T-helper 17 cell (primary cell): ENCODE measurements around the gene STK33. TPM values are rescaled to one million over a fixed set of nuclear protein-coding genes. Genes with fewer than 3 reads are reported as not detected.

Source experiments
- ATAC-seq: fragments of 150-1000 bp; cut with Tn5 transposase; 2 replicates; pipeline ENCODE4 v1.10.0; 2021; ENCODE audit warnings: mild to moderate bottlenecking, moderate library complexity
- DNase-seq, 3 donors: peaks; one replicate each; pipeline versions ENCODE4 v3.0.0 to v3.0.0-alpha.2; 2020 to 2021
- H3K9me3 ChIP-seq: one replicate; pipeline ENCODE4 v1.7.0; 2013; ENCODE audit warnings: low read length, mild to moderate bottlenecking; ENCODE audit not compliant: control insufficient read depth, poor library complexity, severe bottlenecking
- H3K27ac Mint-ChIP-seq: one replicate; pipeline ENCODE4 v1.8.0; 2022; ENCODE audit warnings: mild to moderate bottlenecking, moderate library complexity, mixed read lengths
- H3K27me3 Mint-ChIP-seq: one replicate; pipeline ENCODE4 v1.8.0; 2022; ENCODE audit warnings: mixed read lengths
- H3K36me3 Mint-ChIP-seq: one replicate; pipeline ENCODE4 v1.8.0; 2022; ENCODE audit warnings: low read depth, mixed read lengths
- H3K4me1 Mint-ChIP-seq: one replicate; pipeline ENCODE4 v1.8.0; 2022; ENCODE audit warnings: mild to moderate bottlenecking, mixed read lengths
- H3K4me3 Mint-ChIP-seq: one replicate; pipeline ENCODE4 v1.8.0; 2022; ENCODE audit warnings: mild to moderate bottlenecking, moderate library complexity, mixed read lengths
- total RNA-seq, 4 donors: library from RNA in 2 of 4; stranded (reverse) in 2 of 4; gene quantifications; one replicate each; pipeline ENCODE4 v1.2.3 and lab custom pipeline; 2022 to 2026

Gene STK33
- total RNA-seq, 2 donors from 2014 or later = 0.55 to 0.62 TPM

DNA sequence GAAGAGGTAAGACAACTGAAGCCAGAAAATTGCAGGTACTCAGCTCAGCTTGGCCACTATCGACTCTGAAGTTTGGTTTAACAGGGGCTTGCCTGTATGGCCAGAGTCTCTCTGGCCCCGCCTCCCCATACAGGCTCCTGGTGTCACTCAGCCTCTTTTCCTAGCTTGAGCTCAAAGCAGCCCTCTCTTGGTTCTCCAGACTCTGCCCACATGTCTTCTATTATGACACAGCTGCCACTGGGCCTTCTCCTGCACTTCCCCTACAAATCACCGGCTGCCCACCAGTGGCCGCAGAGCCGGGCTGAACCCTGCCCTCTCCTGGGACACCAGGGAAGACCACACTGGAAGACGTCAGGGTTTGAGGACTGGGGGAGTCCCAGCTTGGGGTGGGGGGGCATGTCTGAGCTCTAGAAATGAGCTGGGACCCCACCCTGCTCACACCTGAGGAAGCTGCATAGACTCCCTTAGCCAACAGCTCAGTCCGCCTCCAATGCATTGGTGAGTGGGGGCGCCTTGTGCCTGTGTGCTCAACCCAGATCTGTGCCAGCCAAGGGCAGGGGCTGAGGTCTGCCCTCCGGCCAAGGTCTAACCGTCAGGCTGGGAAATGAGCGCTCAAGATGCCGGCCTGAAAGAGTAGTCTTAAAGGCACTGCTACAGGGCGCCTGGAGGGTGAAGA, 236.0 kb downstream of the STK33 start:
- H3K36me3 Mint-ChIP-seq = no peaks in the 10 kb centered on the region
- H3K27me3 Mint-ChIP-seq = peaks cover 34% of the 10 kb centered on the region
- H3K9me3 ChIP-seq = no peaks in the 10 kb centered on the region
- H3K27ac Mint-ChIP-seq = no peak overlapping the region
- no peak overlapping the region for H3K4me3 Mint-ChIP-seq
- DNase-seq = no peak
- peaks cover 7% of the 10 kb centered on the region for H3K4me1 Mint-ChIP-seq
- ATAC-seq = no peak

DNA sequence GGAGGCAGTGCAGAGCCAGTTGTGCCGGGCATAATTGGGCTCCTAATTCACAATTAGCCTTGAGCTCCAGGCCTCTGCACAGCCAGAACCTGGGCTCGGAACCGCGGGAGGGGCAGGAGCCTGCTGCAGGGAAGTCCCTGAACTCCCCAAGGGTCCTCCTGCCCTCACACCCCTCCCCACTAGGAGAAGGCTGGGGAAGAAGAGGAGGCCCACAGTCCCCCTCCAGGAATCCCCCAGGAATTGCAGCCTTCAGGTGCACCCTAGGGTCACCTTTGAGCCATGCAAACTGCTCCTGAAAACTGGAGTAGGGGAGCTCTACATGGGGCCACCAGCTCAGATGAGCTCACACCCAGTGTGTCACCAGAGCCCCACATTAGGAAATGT, 236.5 kb downstream of the STK33 start:
- no peaks in the 10 kb centered on the region for H3K9me3 ChIP-seq
- no peaks in the 10 kb centered on the region for H3K36me3 Mint-ChIP-seq
- H3K4me3 Mint-ChIP-seq = no peak overlapping the region
- DNase-seq = no peak
- no peak for ATAC-seq
- peaks cover 7% of the 10 kb centered on the region for H3K4me1 Mint-ChIP-seq
- no peak overlapping the region for H3K27ac Mint-ChIP-seq
- peaks cover 38% of the 10 kb centered on the region for H3K27me3 Mint-ChIP-seq

DNA sequence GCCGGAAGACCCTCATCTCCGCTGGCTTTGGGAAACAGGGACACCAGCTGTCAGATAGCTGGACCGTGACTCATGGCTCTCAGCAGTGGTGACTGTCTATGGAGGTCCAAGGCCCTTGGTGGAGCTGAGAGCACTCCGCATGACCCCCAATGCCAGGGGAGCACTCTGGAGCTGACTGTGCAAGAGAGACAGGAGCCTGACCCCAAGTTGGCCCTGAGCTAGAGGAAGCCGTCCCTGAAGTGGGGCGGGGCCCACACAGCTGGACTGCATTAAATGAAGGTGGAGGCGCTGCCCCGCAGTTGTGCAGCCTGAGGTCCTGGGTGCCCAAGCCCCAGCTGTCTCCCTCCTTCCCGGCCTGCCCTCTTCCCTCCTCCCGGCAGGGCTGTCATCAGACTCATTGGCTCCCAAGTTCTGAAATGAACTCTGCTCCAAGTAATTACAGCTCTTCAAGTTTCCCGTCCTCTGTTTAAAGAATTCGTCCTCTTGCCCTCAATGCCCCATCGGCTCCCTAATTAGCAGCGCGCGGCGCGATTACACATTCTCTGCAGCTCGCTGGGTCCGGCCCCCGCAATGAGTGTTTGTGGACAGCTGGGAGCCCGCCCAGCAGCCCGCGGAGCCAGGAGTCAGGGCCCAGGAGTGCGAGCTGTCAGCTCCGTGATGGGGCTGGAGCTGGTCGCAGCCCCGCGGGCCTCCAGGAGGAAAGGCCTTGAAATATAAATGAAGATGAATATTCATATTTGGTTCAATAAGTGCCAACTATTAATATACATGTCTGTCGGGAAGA, 237.1 kb downstream of the STK33 start:
- peaks cover 7% of the 10 kb centered on the region for H3K4me1 Mint-ChIP-seq
- ATAC-seq = no peak
- no peak for DNase-seq
- no peaks in the 10 kb centered on the region for H3K9me3 ChIP-seq
- peaks cover 42% of the 10 kb centered on the region for H3K27me3 Mint-ChIP-seq
- no peak overlapping the region for H3K4me3 Mint-ChIP-seq
- H3K36me3 Mint-ChIP-seq = no peaks in the 10 kb centered on the region
- H3K27ac Mint-ChIP-seq = no peak overlapping the region

DNA sequence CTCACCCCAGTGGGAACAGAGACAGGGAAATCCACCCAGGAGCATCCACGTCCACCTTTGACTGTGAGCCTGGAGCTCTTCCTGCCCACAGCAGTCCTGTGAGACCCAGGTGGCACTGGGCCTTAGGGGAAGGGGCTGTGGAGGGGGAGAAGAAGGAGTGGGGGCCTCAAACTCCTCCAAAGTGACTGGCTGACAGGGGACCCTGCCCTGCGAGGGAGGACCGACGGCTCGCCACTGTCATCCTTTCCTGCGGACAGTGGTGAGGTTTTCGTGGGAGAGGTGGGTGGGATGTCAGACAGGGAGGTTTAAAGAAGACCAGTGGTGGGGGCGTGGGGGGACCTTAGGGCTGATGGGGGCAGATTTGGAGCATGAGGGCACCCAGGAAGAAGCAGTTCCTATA, 237.8 kb downstream of the STK33 start:
- peaks cover 7% of the 10 kb centered on the region for H3K4me1 Mint-ChIP-seq
- H3K4me3 Mint-ChIP-seq = no peak overlapping the region
- DNase-seq (no peak), ATAC-seq (no peak)
- no peaks in the 10 kb centered on the region for H3K9me3 ChIP-seq
- peaks cover 44% of the 10 kb centered on the region for H3K27me3 Mint-ChIP-seq
- H3K27ac Mint-ChIP-seq = no peak overlapping the region
- no peaks in the 10 kb centered on the region for H3K36me3 Mint-ChIP-seq

DNA sequence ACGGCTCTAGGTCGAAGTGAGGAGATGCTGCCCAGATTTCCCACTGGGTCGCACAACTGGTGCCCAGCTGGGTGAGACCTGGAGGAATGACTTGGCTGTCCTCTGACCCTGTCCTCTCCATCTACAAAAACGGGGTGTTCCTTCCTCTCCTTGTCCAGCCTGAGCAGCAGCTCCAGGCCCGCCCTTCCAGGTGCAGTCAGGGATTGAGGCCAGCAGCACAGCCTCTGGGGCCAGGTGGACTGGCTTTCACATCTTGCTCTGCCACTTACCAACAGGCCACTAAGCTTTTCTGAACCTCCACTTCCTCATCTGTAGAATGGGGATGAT, 238.6 kb downstream of the STK33 start:
- Mint-ChIP-seq H3K36me3 (no peaks in the 10 kb centered on the region), H3K27ac (no peak overlapping the region), H3K27me3 (peaks cover 53% of the 10 kb centered on the region), H3K4me3 (no peak overlapping the region), H3K4me1 (peaks cover 7% of the 10 kb centered on the region)
- H3K9me3 ChIP-seq = no peaks in the 10 kb centered on the region
- no peak for ATAC-seq
- no peak for DNase-seq

DNA sequence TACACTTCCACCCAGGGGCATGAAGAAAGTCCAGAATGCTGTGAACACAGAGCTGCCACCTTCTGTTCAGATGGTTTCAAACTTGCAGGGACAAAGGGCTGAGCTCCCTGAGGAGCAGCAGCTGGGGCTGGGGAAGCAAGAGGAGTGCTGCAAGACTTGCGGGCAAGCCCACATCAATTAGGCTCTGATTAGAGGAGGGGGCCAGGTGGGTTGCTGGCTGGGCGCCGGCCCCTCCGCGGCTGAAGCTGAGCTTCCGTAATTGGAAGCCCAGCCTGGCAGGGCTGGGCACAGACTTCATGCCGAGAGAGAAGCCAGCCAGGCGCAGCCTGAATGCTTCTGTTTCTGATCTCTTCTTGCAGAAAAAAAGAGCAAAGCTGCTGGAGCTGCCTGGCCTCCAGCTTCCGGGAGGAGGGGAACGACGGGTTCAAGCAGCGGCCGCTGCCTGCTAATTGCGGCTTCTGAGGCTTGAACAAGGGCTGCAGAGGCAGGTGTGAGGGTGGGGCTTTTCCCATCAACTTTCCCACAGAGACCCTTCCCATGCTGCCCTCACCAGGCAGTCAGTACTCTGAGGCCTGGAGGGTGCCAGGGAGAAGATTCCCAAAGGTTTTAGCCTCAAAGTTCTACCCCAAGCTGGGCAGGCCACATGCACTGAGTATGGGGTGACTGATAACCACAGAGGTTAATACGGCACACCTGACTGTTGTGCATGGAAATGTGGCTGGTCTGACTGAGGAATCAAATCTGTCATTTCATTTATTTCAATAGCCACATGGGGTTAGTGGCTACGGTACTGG, 239.2 kb downstream of the STK33 start:
- H3K27ac Mint-ChIP-seq = no peak overlapping the region
- no peak for ATAC-seq
- peaks cover under 1% of the 10 kb centered on the region for H3K36me3 Mint-ChIP-seq
- H3K4me3 Mint-ChIP-seq = no peak overlapping the region
- no peaks in the 10 kb centered on the region for H3K9me3 ChIP-seq
- peaks cover 7% of the 10 kb centered on the region for H3K4me1 Mint-ChIP-seq
- H3K27me3 Mint-ChIP-seq = peaks cover 58% of the 10 kb centered on the region
- no peak for DNase-seq

DNA sequence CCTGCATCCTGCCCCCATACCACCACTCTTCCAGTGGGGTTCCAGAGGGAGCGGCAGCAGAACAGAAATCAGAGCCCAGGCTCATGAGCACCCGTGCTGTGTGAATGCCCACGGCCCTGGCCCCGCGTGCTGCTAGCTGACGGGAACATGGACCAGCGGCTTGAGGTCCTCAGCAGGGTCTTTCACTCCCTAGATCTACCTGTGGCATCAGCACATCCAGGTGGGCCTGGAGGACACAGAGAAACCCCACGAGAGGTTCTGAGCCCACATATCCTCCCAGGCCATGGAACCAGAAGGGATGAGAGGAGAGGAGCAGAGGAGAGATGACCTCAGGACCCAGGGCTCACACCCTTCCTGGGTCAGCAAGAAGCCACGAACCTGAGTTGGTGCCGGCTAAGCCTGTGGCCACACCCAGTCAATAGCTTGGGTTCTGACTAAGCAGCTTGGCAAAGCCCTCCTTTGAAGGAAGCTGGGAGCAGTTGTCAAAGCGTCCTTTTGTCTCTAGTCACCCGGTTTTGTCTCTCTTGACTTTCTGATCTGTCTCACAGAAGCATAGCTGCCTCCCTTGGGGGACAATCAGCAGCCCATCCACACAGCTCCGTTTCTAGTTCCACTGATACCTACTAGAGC, 241.0 kb downstream of the STK33 start:
- Mint-ChIP-seq H3K27ac (no peak overlapping the region), H3K4me3 (no peak overlapping the region), H3K36me3 (peaks cover 2% of the 10 kb centered on the region), H3K4me1 (peaks cover 9% of the 10 kb centered on the region), H3K27me3 (peaks cover 64% of the 10 kb centered on the region)
- no peaks in the 10 kb centered on the region for H3K9me3 ChIP-seq
- ATAC-seq = no peak
- DNase-seq = no peak

DNA sequence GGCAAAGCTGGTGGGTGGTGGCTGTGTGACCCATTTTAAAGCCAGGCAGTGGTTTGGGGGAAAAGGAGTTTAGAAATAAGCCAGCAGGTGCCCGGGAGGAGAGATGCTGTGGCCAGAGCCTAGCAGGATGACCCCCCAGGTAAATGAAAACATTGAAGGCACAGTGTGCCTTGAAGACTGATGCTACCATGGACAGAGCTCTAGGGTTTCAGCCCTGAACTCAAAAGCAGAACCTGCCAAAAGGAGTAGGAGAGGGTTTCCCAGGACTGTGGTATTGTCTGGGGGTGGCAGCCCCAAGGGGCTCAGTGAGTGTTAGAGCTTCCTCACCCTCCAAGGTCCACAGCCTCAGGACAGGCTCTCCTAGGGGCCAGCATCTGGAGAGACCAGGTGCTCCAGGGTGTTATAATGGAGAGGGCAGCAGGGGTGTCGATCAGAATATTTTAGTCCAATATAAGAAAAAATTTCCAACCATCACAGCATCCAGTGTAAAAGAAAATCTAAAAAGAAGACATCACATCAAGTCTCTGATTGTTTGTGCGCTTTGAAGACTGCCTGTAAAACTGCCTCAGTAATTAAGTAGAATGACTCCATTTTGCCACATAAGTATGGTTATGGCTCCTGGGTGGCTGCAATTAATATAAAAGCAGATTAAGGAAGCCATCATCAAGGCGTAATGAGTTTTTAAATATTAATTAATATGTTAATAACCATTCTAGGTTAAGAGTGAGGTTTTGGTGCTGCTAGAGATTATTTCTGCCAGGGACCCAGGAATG, 241.7 kb downstream of the STK33 start:
- Mint-ChIP-seq H3K36me3 (peaks cover 2% of the 10 kb centered on the region), H3K27ac (no peak overlapping the region), H3K4me1 (peaks cover 9% of the 10 kb centered on the region), H3K4me3 (no peak overlapping the region), H3K27me3 (peaks cover 64% of the 10 kb centered on the region)
- DNase-seq (no peak), ATAC-seq (no peak)
- no peaks in the 10 kb centered on the region for H3K9me3 ChIP-seq

DNA sequence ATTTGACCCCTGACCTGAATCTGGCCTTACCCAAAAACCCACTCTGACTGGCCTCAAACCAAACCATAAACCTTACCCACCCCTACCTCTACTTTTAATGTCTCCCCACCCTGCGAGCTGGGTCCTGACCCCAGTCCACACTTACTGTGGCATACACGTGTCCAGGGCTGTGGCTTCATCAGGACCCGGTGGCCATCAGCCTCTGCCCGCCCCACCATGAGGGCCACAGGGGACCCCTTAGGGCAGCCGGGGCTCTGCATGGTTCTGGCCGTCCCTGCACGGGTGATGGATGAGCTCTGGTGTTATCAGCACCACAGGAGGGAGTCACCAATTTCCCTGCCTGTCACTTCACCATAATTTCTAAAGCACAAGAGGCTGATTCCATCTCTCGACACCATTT, 242.8 kb downstream of the STK33 start:
- no peak for ATAC-seq
- no peak for DNase-seq
- peaks cover 9% of the 10 kb centered on the region for H3K4me1 Mint-ChIP-seq

DNA sequence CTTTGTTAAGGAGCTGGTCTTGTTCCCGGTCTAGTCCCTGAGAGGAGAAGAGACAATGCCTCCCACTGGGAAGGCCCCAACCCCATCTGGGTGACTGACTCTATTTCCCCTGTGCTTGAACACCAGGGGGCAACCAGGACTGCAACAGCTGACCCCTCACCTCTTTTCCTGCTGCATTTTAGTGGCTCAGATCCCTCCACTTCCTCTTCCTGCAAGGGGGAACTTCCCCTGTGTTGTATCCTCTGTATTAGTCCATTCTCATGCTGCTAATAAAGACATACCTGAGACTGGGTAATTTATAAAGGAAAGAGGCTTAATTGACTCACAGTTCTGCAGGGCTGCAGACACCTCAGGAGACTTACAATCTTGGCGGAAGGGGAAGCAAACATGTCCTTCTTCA, 246.1 kb downstream of the STK33 start:
- H3K4me1 Mint-ChIP-seq = peaks cover 10% of the 10 kb centered on the region

More for the DNA sequence above, 242.8 kb downstream of the STK33 start:
- peaks cover 64% of the 10 kb centered on the region for H3K27me3 Mint-ChIP-seq
- H3K36me3 Mint-ChIP-seq = peaks cover 2% of the 10 kb centered on the region
- no peak overlapping the region for H3K27ac Mint-ChIP-seq
- H3K4me3 Mint-ChIP-seq = no peak overlapping the region
- no peaks in the 10 kb centered on the region for H3K9me3 ChIP-seq

DNA sequence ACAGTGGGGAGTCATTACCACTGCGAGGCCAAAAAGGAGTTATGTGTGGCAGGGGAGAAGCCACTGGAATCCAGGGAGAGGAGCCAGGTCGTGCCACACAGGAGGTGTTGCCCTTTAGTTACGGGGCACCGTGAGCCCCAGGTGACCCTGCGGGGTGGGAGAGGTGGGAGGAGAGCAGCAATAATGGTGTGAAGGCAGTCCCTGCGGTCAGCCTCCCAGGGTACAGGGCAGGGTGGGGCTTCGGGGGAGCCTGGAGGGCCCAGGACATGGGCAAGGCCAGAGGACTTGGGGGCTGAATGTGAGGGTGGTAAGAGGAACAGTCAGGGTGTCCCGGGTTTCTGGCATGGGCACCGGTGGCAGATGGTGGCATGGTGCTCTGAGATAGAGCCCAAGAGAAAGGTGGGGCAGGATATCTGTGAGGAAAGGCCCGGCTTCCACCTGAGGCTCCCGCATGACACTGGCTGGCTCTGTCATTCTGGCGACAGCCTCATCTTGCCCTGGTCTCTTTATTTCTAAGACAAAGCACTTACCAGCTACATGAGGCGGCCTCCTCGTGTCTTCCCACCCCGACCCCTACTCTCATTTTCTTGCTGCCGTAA, 247.8 kb downstream of the STK33 start:
- Mint-ChIP-seq H3K27ac (no peak overlapping the region), H3K4me1 (peaks cover 16% of the 10 kb centered on the region), H3K36me3 (peaks cover 2% of the 10 kb centered on the region), H3K27me3 (peaks cover 44% of the 10 kb centered on the region), H3K4me3 (no peak overlapping the region)
- no peak for ATAC-seq
- no peak for DNase-seq
- H3K9me3 ChIP-seq = no peaks in the 10 kb centered on the region

More for the DNA sequence above, 246.1 kb downstream of the STK33 start:
- H3K36me3 Mint-ChIP-seq = peaks cover 2% of the 10 kb centered on the region
- DNase-seq = no peak
- no peak overlapping the region for H3K27ac Mint-ChIP-seq
- no peak for ATAC-seq
- peaks cover 47% of the 10 kb centered on the region for H3K27me3 Mint-ChIP-seq
- no peak overlapping the region for H3K4me3 Mint-ChIP-seq
- no peaks in the 10 kb centered on the region for H3K9me3 ChIP-seq

DNA sequence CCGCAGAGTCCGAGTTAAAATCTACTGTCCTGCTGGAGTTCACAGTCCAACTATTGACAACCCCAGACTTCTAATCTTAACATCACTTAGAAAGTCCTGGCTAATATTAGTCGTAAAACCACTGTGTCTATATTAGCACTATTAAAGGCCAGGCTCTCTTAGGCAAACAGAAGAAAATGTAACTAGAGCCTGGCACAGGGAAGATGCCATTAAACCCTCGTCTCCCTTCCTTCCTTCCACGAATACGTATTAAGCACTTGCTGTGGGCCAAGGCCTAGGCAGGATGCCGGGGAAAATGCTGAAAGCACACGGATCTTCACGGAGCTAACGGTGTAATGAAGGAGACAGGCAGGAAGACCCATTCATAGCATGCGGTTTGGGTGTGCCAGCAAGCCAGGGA, 248.8 kb downstream of the STK33 start:
- peaks cover 2% of the 10 kb centered on the region for H3K36me3 Mint-ChIP-seq
- H3K4me1 Mint-ChIP-seq = peaks cover 16% of the 10 kb centered on the region
- no peaks in the 10 kb centered on the region for H3K9me3 ChIP-seq
- ATAC-seq (no peak), DNase-seq (no peak)
- no peak overlapping the region for H3K27ac Mint-ChIP-seq
- no peak overlapping the region for H3K4me3 Mint-ChIP-seq
- peaks cover 33% of the 10 kb centered on the region for H3K27me3 Mint-ChIP-seq
